HG02610 (cell line): Measurements from ENCODE around the gene SLC25A34.

Experiments used
- ATAC-seq: cut with Tn5 transposase; IDR thresholded peaks from one replicate; pipeline ENCODE4 v1.9.1; 2021; ENCODE audit warnings: mild to moderate bottlenecking, moderate library complexity; ENCODE audit not compliant: unreplicated experiment

SLC25A34 gene

DNA sequence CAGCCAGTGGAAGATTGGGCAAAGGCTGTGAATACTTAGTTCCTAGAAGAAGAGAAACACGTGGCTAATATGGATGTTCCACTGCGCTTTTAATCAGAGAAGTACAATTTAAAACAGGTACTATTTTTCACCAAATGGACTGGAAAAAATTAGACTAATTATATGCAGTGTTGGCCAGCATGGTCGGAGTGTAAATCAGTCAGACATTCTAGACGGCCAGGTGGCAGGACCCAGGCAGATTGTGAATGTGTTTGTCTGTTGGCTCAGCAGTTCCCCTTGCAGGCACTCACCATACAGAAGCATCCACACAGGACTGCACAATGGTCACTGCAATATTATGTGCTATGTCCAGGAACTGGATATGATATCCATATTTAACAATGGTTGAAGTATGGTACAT is 23.9 kb upstream of the SLC25A34 start:
- no peak for ATAC-seq

DNA sequence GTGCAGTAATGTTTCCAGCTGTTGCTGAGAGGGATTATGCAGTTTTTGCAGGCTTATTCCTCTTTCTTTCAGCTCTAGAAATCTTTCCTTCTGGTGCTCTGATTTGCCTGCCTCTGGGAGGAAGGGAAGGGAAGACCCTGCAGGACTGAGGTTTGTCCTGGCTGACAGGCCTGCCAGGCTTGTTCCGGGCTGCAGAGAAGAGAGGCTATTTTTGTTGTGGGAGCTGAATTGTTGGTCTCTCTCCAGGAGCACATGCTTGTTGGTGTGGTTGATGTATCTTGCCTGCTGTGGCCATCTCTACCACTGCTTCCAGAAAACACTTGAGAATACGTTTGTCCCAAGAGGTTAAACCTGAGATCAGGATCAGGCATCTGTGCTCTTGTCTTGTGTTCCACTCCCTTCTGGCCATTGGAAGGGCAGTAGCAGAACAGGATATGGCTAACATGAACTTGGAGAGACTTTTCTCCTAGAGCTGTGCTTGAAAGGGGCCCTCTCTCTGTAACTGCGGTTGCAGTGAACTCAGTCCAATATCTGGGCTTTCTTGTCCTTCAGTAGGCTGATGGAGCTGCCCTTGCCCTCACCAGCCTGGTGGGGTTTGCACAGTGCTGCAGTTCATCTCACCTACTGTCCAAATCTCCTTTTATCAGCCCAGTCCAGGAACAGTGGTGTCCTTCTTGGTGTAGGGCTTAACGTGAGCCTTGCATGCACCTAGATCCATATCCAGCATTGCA is 21.5 kb upstream of the SLC25A34 start:
- no peak for ATAC-seq

DNA sequence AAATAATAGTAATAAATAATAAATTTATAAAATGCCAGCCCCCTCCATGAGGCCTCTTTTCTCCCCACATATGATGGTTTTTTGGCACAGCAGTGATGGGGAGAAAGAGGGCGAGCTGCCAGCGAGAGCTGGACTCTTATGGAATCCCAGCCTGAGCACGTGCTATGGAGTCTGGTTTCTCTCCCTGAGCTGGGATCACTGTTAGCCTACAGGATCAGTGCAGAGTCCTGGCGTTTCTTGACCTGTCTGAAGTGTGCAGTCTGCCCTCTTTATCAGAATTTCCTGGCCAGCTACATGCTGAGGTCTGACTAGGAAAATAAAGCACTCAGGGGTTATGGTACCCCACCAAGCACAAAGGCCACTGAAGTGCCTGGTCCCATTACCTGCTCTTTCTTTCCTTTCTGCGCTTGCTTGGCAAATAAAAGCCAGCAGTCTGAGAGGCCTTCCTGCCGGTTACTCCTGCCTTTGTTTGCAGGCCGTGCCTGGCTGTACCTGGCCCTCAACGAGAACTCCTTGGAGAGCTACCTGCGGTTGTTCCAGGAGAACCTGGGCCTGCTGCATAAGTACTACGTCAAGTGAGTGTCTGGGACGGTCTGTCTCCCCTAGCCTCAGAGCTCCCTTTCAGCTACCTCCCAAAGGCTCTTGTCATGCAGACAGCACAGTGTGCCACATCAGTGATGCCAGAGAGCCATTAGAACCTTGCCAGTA is 18.5 kb upstream of the SLC25A34 start:
- no peak for ATAC-seq

DNA sequence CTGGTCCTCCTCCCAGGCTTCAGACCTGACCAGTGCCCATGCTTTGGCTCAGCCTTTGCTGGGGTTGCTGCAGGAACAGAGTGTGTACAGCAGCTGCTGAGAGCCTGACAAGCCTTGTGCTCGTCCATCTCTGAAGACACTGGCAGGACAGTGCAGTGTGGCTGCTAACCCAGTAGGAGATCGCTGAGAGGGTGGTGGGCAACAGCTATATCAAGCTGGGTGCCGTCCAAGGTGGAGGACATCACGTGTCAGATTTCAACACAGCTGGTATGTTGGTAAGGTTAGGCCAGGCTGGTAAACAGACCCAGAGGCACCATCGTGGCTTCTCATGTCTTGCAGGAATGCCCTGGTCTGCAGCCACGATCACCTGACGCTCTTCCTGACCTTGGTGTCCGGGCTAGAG is 17.9 kb upstream of the SLC25A34 start:
- no peak for ATAC-seq

DNA sequence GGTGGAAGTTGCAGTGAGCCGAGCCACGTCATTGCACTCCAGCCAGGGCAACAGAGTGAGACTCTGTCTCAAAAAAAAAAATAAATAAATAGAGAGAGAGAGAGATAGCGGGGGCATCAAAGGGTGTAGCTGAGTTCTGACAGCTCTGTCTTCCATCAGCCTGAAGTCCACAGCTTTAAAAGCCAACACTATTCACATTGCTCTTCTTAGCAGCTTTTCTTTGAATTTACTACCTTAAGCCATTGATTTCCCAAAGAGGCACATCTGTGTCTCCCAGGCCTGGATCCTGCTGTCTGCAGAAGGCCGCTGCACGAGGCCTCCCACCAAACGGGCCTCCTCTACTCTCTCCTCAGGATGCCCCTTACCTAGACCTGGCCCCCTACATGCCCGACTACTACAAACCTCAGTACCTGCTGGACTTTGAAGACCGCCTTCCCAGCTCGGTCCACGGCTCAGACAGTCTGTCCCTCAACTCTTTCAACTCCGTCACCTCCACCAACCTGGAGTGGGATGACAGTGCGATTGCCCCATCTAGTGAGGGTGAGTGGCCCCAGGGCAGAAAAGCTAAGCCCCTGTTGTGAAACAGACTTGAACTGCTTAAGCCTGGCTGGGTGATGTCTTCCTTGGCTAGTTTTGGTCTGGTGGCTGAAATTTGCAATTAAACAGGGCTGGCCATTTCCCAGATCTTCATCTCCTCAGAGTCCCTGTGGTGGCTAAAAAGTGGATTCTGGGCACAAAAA is 16.5 kb upstream of the SLC25A34 start:
- ATAC-seq: no peak

DNA sequence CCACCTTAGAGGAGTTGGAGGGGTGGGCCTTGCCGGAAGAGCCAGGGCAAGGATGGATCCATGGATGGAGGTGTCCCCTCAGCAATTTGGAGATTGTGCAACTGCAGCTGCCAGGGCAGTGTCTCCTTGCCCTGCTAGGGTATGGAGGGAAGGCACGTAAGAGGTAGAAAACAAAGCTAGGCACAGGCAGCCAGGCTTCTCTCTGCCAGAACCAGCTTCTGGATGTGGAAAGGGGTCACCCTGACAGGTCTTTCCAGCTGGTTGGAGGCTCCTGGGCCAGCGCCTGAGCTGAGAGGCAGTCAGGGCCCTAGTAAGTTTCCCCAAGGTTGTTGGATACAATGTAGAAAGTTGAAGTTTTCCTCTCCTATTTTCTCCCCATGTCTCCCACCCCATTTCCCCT is 15.2 kb upstream of the SLC25A34 start:
- ATAC-seq: no peak

DNA sequence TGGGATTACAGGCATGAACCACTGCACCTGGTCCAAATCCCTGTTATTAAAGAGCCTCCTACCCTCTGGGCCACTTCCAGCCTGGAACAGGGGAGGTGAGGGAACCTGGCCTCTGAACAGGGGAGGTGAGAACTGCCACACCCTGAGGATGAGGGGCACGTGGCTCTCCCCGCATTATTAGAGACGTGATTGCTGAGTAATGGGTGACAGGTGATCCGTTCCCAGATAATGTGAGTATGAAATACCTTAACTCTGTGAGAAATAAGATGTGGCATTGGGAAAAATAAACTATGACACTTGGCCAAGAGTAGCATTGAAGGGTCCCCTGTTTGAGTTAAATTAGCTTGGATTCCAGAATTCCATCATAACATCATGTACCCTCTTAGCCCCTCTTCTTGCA is 13.6 kb upstream of the SLC25A34 start:
- ATAC-seq: no peak

DNA sequence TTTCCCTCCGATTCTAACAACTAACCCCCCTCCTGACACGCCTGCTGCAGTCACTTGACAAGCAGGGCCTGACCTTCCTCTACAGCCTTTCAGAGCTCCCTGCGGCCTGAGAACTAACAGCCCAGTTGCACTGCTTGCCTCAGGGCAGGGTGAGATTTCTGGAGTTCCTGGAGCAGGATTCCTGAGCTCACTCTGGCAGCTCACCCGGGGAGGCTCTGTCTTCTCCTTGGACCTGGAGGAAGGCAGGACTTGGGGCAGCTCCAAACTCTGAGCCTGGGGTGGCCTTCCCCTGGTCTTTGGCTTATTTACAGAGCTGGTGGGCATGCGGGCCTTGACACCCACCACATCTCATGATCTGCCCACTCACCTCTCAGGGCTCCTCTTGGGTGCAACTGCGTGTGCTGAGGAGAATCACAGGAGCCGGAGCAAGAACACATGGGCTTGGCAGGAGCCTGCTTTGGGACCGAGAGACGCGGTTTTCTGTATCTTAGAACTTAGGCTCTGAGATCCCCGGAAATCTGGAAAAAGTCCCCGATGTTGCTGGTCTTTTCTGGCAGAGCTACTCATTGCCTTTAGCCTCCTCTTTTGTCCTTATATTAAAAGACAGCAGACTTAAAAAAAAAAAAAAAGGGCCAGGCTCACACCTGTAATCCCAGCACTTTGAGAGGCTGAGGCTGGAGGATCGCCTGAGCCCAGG is 13.1 kb upstream of the SLC25A34 start:
- no peak for ATAC-seq

DNA sequence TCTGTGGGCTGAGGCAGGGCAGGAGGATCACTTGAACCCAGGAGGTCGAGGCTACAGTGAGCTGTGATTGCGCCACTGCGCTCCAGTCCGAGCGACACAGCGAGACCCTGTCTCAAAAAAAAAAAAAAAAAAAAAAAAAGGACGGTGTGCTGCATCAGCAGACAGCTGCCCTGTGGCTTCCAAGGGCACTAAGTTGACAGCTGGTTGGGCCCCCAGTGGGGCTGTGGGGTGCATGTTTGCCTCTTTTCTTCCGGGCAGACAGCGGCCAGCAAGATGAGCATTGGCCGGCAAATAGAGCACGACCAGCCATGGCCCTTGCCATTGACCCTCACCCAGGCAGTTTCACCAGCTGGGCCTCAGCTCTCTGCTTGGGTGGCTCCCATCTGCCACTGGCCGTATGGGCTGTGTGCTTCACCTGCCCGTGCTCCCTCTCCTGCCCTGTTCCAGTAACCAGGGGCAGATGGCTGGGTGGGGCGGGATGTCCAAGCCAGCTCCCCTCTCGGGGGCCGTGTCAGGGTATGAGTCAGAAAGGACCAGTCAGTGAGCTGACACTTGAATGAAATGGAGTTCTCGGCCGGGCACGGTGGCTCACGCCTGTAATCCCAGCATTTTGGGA is 12.3 kb upstream of the SLC25A34 start:
- ATAC-seq: no peak

DNA sequence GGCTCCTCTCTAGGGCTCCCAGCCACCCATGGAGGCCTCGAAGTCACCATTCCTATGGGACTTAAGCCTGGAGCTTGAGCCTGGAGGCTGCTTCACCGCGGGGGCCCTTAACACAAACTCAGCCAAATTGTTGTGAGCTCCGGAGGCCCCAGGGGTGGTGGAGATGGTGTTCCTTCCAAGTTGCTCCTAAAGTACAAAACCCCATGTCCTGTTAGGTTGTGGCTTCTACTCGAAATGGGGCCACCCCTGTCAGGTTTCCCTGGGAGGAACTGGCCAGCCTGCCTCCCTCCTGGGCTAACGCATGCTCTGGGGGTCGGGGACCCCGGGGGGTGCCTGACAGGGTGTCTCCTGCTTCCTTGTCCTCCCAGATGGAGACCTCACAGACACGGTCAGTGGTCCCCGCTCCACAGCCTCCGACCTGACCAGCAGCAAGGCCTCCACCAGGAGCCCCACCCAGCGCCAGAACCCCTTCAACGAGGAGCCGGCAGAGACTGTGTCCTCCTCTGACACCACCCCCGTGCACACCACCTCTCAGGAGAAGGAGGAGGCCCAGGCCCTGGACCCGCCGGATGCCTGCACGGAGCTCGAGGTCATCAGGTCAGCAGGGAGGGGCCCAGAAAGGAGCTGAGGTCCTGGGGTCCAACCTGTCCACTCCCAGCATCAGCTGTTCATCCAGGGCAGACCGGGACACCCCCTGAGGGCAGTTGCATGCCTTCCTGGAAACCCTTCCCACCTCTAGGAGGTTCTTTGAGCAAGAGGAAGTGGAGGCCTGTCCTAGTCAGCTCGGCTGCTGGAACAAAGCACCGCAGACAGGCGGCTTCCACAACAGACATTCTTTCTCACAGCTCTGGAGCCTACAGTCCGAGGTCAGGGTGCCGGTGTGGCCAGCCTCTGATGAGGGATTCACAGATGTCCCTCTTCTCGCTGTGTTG is 10.8 kb upstream of the SLC25A34 start:
- no peak for ATAC-seq

DNA sequence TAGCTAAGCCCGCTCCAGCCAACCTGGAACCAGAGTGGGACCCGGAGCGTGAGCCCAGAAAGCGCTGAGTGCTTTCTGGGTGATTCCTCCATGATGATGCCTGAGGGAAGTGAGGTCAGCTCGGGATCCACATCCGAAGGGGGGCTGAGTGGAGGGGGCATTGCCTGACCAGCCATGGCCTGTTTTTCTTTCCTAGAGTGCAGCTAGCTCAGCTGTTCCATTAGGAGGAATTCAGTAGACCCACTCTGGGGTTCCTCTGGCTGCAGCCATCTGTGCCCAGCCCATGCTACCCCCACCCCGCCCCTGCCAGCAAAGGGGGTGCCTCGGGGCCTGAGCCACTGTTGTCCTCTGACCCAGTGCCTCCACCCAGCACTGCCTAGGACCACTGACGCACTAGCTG is 9.6 kb upstream of the SLC25A34 start:
- no peak for ATAC-seq

DNA sequence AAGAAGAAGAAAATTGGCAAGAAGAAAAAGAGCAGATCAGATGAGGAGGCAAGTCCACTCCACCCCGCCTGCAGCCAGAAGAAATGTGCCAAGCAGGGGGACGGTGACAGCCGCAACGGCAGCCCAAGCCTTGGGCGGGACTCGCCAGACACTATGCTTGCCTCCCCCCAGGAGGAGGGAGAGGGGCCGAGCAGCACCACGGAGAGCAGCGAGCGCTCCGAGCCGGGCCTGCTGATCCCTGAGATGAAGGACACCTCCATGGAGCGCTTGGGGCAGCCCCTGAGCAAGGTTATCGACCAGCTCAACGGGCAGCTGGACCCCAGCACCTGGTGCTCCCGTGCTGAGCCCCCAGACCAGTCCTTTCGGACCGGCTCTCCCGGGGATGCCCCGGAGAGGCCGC is 9.0 kb upstream of the SLC25A34 start:
- no peak for ATAC-seq

DNA sequence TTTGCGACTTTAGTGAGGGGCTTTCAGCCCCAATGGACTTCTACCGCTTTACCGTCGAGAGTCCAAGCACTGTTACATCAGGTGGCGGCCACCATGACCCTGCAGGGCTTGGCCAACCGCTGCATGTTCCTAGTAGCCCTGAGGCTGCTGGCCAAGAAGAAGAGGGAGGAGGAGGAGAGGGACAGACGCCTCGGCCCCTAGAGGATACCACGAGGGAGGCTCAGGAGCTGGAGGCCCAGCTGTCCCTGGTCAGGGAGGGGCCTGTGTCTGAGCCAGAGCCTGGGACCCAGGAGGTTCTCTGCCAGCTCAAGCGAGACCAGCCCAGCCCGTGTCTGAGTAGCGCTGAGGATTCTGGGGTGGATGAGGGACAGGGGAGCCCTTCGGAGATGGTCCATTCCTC is 8.6 kb upstream of the SLC25A34 start:
- ATAC-seq: no peak

DNA sequence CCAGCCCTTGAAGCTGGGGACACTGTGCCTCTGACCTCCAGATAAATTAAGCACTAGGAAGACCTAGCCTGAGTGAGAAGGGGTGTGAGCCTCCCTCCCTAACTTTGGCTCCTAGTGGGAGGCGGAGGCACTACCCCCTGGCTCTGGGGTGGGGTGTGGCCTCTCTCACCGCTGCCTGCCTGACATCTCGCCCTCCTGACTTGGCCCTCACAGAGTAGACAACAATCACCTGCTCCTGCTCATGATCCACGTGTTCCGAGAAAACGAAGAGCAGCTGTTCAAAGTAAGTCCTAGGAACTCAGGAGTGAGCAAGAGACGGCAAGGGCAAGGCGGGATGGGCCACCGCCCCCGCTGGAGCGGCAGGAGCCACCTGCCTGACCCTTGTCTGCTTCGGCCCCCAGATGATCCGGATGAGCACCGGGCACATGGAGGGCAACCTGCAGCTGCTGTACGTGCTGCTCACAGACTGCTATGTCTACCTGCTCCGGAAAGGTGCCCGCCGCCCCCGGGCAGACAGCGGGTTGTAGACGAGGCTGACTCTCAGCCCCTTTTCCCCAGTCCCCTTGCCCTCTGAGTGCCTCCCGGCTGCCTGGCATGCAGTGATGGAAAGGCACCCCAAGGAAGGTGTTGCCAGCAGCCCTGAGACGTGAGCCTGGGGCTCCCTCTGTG is 8.1 kb upstream of the SLC25A34 start:
- no peak for ATAC-seq

DNA sequence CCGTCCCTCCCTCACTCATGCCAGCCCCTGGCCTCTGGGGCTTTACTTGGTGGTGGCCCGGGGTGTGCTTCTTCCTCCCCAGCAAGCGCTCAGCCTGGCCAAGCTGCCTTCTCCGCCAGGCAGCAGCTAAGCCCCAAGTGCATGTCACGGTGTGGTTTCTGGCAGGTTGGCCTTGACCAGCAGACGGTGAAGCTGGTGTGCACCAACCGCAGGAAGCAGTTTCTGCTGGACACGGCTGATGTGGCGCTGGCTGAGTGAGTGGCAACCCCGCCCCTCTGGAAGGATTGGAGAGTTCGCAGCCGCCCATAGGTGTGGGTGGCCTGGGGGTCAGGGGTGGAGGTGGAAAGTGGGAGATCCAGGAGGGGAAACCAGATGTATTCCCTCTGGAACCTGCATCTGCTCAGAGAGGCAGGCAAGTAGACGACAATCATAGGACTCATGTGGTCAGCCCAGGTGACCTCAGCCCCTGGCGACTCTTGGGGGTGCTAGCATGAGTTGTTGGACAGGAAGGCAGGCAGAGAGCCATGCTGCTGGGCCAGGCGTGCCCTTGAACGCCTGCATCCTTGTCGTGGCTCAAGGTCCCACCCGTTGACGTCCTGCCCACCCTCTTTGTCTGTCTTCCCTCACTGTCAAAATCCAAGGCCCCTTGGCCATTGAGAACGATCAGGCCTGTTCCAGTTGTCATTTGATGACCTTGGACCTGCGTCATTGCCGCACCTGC is 7.0 kb upstream of the SLC25A34 start:
- no peak for ATAC-seq

DNA sequence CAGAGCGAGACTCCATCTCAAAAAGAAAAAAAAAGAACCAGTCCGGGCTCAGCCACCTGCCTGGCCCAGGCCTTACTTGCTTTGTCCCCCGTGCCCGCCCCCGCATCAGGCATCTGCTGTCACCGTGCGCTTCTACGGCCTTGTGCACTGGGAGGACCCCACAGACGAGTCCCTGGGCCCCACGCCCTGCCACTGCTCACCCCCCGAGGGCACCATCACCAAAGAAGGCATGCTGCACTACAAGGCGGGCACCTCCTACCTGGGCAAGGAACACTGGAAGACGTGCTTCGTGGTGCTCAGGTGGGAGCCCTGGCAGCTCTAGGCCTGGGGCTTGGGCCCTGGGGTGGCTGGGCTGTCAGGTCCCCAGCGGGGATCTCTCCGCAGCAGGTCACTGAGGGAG is 5.6 kb upstream of the SLC25A34 start:
- no peak for ATAC-seq

DNA sequence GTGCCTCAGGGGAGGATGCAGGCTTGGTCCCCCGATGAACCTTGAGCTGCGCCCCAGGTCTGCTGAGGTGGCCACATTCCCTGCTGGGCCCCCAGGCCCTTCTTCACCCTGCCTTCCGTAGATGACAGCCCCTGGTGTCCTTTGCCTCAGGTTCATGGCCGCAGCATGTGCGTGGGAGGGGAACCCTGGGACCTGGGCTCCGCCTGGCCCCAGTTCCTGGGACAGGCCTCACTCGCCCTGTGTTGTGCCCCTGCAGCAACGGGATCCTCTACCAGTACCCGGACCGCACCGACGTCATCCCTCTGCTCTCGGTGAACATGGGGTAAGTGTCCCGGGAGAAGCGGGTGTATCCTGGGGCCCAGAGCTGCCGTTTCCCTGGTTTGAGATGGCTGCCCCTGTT is 5.1 kb upstream of the SLC25A34 start:
- no peak for ATAC-seq

DNA sequence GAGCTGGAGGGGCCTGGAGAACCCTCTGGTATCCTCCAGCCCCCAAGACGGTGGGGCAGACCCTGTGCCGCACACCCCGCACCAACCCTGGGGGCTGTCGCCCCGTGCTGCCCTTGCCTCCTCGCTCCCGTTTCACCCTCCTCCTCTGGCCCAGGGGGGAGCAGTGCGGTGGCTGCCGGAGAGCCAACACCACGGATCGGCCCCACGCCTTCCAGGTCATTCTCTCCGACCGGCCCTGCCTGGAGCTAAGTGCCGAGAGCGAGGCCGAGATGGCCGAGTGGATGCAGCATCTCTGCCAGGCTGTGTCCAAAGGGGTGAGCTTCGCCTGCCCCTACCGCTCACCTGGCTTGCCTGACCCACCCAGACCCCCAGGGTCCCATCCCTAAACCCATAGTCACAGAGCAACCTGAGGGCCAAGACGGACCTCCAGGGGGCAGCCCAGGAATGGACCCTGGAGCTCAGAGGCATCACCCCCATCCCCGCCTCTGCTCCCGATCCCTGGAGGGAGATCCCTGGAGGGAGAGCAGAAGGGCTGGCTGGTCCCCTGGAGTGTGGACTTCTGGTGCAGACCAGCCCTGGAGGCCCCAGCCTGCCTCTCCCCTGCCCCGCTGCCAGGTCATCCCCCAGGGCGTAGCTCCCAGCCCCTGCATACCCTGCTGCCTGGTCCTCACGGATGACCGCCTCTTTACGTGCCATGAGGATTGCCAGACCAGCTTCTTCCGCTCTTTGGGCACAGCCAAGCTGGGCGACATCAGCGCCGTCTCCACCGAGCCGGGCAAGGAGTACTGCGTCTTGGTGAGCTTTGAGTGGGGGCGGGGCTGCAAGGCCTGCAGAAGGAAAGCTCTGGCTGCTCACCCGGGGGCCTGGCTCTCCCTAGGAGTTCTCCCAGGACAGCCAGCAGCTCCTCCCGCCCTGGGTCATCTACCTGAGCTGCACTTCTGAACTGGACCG is 4.0 kb upstream of the SLC25A34 start:
- ATAC-seq: no peak
